A673 (cell line): ENCODE results near the gene SNAP25.

Source experiments
- EZH2 ChIP-seq: fragments of 200-600 bp; sonication (generic); IDR thresholded peaks from 2 replicates; pipeline ENCODE4 v1.6.1; 2017; ENCODE audit warnings: borderline replicate concordance, low read depth, mild to moderate bottlenecking, mixed read lengths, antibody characterized with exemption, low read length; ENCODE audit not compliant: poor library complexity, severe bottlenecking
- TF ChIP-seq, protein P1 (sequence below): fragments of 300-800, 200-600 bp; sonication (generic); conservative IDR thresholded peaks from 2 replicates; pipeline ENCODE4 v1.5.1; 2017; ENCODE audit warnings: low read depth, mild to moderate bottlenecking, antibody characterized with exemption, low read length, moderate library complexity, mixed read lengths

DNA sequence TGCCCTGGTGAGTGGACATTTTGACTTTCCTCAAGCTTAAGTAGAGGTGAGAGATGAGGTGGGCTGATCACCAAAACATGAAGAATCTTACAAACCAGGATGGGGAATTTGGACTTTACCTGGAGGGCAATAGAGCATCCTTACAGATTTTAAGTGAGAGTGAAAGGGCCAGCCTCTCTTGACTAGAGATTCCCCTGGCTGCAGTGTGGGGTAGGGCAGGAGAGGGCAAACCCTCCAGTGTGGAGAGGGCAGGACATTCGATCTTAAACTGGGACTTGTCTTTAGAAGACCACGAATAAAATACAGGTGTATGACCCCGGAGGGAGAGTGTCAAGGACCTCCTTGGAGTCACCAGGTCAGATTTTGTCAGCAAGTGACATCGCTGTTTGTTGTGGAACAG lies 105.1 kb downstream of the SNAP25 start:
- TF ChIP-seq, protein P1, sequence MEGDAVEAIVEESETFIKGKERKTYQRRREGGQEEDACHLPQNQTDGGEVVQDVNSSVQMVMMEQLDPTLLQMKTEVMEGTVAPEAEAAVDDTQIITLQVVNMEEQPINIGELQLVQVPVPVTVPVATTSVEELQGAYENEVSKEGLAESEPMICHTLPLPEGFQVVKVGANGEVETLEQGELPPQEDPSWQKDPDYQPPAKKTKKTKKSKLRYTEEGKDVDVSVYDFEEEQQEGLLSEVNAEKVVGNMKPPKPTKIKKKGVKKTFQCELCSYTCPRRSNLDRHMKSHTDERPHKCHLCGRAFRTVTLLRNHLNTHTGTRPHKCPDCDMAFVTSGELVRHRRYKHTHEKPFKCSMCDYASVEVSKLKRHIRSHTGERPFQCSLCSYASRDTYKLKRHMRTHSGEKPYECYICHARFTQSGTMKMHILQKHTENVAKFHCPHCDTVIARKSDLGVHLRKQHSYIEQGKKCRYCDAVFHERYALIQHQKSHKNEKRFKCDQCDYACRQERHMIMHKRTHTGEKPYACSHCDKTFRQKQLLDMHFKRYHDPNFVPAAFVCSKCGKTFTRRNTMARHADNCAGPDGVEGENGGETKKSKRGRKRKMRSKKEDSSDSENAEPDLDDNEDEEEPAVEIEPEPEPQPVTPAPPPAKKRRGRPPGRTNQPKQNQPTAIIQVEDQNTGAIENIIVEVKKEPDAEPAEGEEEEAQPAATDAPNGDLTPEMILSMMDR, result no peak
- no peak for TF ChIP-seq EZH2
